Smooth muscle cell of bladder (primary cell): ENCODE results near the gene ECD. TPM values are rescaled to one million over a fixed set of nuclear protein-coding genes. Genes with fewer than 3 reads are reported as not detected.

Experiments used
- total RNA-seq: library from RNA; depleted of rRNA; stranded (reverse); fragments of >200 nt; gene quantifications from 2 replicates; pipeline ENCODE4 v1.2.3, GENCODE V29; 2014

ECD gene
- 18.5 and 20.8 TPM in 2 replicates for total RNA-seq

DNA sequence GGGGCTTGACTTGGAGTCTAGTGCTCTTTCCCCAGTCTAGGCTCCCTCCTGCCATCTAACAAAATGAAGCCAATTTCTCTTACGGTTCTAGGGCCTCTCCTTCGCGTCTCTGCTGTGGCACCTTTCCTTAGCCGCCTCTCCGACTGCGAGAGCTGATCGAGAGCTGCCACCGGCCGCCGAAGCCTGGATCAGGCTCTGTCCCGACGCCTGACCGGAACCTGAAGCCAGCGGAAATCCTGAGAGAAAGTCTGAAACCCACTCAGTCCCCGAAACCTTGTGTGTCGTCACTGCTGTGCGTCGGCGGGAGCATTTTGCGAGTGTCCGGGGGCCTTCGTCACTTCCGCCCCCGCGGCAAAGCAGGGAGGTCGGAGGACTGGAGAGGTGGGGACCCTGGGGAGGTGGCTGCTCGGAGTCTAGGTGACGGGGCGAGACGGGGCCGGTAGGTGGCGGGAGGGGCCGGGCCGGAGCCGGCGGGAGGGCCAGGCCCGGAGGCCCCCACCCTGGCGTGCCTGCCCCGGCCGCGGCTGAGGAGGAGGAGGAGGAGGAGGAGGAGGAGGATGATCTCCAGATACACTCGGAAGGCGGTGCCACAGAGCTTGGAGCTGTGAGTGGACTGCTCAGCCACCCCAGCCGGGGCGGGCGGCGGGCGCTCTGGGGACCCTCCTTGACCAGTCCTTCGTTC is at the start of gene ECD, which contains the start of gene FAM149B1:
TSS of gene ECD (minus strand) at position 226 of the 682 bp plus-strand sequence. CDS start 4,071 bp downstream, outside the sequence.
TSS of gene FAM149B1 (plus strand) at position 337 of the 682 bp plus-strand sequence. CDS start at position 558, 221 bp downstream.

DNA sequence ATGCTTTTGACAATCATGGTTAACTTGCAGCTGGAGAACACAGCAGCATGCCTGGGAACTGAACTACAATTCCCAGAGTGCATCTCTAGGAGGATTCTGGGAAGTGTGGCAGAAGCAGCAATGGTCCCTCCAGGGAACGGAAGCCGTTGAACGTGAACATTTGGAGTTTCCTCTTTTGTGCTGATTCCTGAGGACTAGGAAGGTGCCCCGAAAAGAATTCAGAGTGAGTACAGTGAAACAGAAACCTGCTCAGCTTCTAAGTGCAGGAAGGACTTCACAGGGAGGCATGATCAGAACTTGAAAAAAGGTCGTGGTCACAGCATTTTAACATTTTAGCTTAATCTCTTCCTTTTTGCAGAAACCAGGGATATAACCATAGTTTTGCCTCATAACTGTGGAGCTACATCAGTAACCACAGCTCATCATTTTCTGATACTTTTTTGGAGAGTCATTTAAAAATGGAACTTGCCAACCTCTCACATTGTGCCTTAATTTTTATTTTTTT is 57.4 kb downstream of the ECD start, which contains the start of gene NUDT13:
TSS of gene NUDT13 (plus strand) at position 111 of the 505 bp plus-strand sequence. CDS start 3,911 bp downstream, outside the sequence.

DNA sequence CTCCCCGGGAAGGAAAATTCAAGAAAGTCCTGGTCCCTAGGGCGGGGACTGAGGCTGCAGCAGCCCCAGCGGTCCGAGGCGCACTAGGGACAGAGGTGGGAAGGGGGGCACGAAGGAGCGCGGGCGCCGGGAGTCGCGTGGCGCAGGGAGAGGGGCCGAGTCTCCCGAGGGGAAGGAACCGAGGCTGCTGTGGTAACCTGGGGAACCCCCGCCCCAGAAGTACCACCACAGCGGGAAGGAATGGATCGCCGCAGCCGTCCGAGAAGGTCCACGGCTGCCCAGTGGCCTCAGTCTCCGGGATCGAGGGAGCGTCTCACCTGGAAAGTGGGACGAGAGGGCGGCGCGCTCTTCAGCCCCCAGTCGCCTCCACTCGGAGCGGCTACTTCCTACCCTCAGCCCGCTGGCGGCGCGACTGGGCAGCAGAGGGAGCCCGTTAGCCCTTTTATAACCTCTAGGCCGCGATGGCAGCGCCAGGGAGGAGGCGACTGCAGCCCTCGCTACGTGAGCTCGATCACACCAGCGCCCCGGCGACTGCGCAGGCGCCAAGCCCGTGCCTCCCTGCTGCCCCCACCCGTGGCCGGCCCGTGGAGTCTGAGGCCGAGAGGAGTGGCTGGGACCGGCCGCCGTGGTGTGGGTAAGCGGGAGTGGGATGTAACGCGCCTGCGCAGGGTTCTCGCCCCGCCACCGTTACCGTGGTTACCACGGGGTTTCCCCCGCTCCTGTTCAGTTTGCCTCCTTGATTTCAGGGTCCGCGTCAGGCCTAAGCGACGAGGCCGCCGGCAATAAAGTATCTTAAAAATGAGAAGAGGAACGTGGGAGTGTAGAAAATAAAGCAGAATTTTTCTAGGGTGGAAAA is 71.1 kb downstream of the ECD start, which contains the start of gene P4HA1:
TSS of gene P4HA1 (minus strand) at position 418 of the 856 bp plus-strand sequence. CDS start 21,983 bp downstream, outside the sequence.

Other genes starting within 250 kb of the ECD start
- gene PLA2G12B, start 213.2 kb downstream of the ECD start, total RNA-seq, result not detected in 2 replicates
- gene P4HA1, start 71.1 kb downstream of the ECD start, total RNA-seq, result 358 and 550 TPM in 2 replicates
- 0.55 and 1.4 TPM in 2 replicates for gene NUDT13, start 57.6 kb downstream of the ECD start, total RNA-seq
- gene FAM149B1, start 111 bp upstream of the ECD start, total RNA-seq, result 30.3 and 36.8 TPM in 2 replicates
- gene DNAJC9, start 79.2 kb upstream of the ECD start, total RNA-seq, result 14.5 and 15.7 TPM in 2 replicates
- 51.2 and 52.6 TPM in 2 replicates for gene MRPS16, start 84.6 kb upstream of the ECD start, total RNA-seq
- 0.71 and 0.92 TPM in 2 replicates for gene CFAP70, start 190.9 kb upstream of the ECD start, total RNA-seq
- gene ANXA7, start 246.1 kb upstream of the ECD start, total RNA-seq, result 99.0 and 101 TPM in 2 replicates